Activated CD8-positive, alpha-beta T cell treated with anti-CD3 and anti-CD28 coated beads for 36 hours (primary cell): ENCODE data around the gene NAA50. TPM values are rescaled to one million over a fixed set of nuclear protein-coding genes. Genes with fewer than 3 reads are reported as not detected.

Experiments used
- ATAC-seq: fragments of 200-7000 bp; cut with Tn5 transposase; one replicate; pipeline ENCODE4 v1.10.0; 2021; ENCODE audit warnings: mild to moderate bottlenecking, moderate library complexity
- CTCF ChIA-PET: fragments of 350-600 bp; sonication (Branson Sonifier 250); formaldehyde crosslinking; loops from one replicate; lab custom pipeline; 2021; ENCODE audit warnings: antibody characterized with exemption; lab: Charles Lee
- POLR2A ChIA-PET: fragments of 350-600 bp; sonication (Branson Sonifier 250); formaldehyde crosslinking; loops from one replicate; lab custom pipeline; 2021; ENCODE audit warnings: antibody characterized with exemption; lab: Charles Lee
- DNase-seq: peaks from one replicate; pipeline ENCODE4 v3.0.0-alpha.2; 2020
- H3K27ac Mint-ChIP-seq: one replicate; pipeline ENCODE4 v1.8.0; 2021; ENCODE audit warnings: mild to moderate bottlenecking, mixed read lengths
- H3K27me3 Mint-ChIP-seq: one replicate; pipeline ENCODE4 v1.8.0; 2021; ENCODE audit warnings: mixed read lengths
- H3K36me3 Mint-ChIP-seq: one replicate; pipeline ENCODE4 v1.8.0; 2021; ENCODE audit warnings: low read depth, mixed read lengths
- H3K4me1 Mint-ChIP-seq: one replicate; pipeline ENCODE4 v1.8.0; 2021; ENCODE audit warnings: low read depth, mixed read lengths
- H3K4me3 Mint-ChIP-seq: one replicate; pipeline ENCODE4 v1.8.0; 2021; ENCODE audit warnings: mild to moderate bottlenecking, moderate library complexity, mixed read lengths
- H3K9me3 Mint-ChIP-seq: one replicate; pipeline ENCODE4 v1.8.0; 2021; ENCODE audit warnings: mixed read lengths
- CTCF ChIP-seq: fragments of 200-600 bp; IDR thresholded peaks from one replicate; pipeline ENCODE4 v1.8.0; 2022; ENCODE audit warnings: antibody characterized with exemption, mild to moderate bottlenecking
- intact Hi-C: fragments of 100-400 bp; cut with micrococcal nuclease; formaldehyde crosslinking; loops from one replicate; pipeline ENCODE4 v1.10.0; 2022
- total RNA-seq, 2 experiments: library from RNA; stranded (reverse); gene quantifications; one replicate each; pipeline ENCODE4 v1.2.3, GENCODE V29; 2021

Gene NAA50
- total RNA-seq, 2 experiments from 2014 or later = 117 to 118 TPM

DNA sequence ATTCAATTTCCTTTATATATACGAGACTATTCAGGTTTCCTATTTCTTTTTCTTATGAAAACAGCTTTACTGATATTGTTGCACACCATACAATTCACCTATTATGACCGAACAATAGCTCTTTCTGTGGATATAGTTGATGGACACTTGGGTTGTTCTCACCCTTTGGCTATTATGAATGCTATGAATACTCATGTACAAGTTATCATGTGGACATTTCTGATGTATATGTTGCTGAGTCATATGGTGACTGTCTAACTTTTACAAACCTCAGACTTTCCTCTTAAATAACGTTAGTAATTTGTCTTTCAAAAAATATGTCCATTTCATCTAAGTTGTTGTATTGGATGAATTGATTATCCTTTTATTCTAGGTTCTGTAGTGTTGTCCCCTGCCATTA lies 33.9 kb downstream of the NAA50 start:
- H3K4me1 Mint-ChIP-seq = peaks cover 4% of the 10 kb centered on the region
- ChIA-PET POLR2A (no interaction called here), CTCF (interaction anchor here (1.2 to 1.6 kb wide), 3 partner anchors 24 to 33 kb away, joined by 3 to 4 read pairs (median 4); no protein-coding TSS in a partner anchor)
- H3K27ac Mint-ChIP-seq = no peak overlapping the region
- H3K9me3 Mint-ChIP-seq = no peaks in the 10 kb centered on the region
- TF ChIP-seq CTCF = no peak
- H3K27me3 Mint-ChIP-seq = peaks cover 6% of the 10 kb centered on the region
- DNase-seq (no peak), ATAC-seq (peak; percentile 42)
- no peak overlapping the region for H3K4me3 Mint-ChIP-seq
- peaks cover 3% of the 10 kb centered on the region for H3K36me3 Mint-ChIP-seq
- intact Hi-C loops = no loop called here

GRCh38 chr3:113707835-113708234 lies 38.2 kb downstream of the NAA50 start:
- H3K4me3 Mint-ChIP-seq = no peak overlapping the region
- CTCF ChIA-PET = no interaction called here

DNA sequence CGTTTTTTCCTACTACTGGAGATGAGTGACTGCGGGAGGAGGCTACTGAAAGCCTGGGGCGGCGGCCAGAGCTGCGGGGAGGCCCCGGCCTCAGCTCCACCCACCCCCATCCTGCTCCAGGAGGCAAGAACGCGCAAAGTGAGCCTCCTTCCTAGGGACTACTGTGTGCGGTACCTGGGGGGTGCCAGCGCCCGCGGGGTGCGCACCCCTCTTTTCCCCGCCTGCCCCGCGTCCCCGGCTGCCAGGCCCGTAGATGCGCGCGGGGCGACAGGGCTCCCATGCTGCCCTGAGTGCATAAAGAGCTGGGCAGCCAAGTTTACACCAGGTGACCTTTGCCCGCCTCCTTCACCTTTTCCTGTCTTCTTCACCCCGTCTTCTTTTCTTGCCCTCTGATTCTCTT lies 47.1 kb downstream of the NAA50 start:
- Mint-ChIP-seq H3K4me1 (peaks cover 14% of the 10 kb centered on the region), H3K27ac (peak overlapping the region; percentile 66), H3K9me3 (no peaks in the 10 kb centered on the region), H3K4me3 (no peak overlapping the region), H3K36me3 (peaks cover 1% of the 10 kb centered on the region), H3K27me3 (no peaks in the 10 kb centered on the region)
- DNase-seq = peak; percentile 30
- CTCF ChIA-PET = interaction anchor here (0.9 to 1.8 kb wide), 3 partner anchors 17 to 122 kb away, joined by 3 to 4 read pairs (median 4); no protein-coding TSS in a partner anchor
- POLR2A ChIA-PET = interaction anchor here (0.6 to 1.9 kb wide), 4 partner anchors 18 to 73 kb away, joined by 3 to 5 read pairs (median 4); no protein-coding TSS in a partner anchor
- ATAC-seq = no peak
- intact Hi-C loops = no loop called here
- TF ChIP-seq CTCF = no peak

More at GRCh38 chr3:113707835-113708234, 38.2 kb downstream of the NAA50 start:
- DNase-seq (no peak), ATAC-seq (no peak)
- POLR2A ChIA-PET = interaction anchor here (1.0 kb wide), 1 partner anchor 34 kb away, joined by 4 read pairs; no protein-coding TSS in a partner anchor
- H3K27me3 Mint-ChIP-seq = peaks cover 7% of the 10 kb centered on the region
- TF ChIP-seq CTCF = no peak
- H3K4me1 Mint-ChIP-seq = peaks cover 4% of the 10 kb centered on the region
- H3K36me3 Mint-ChIP-seq = no peaks in the 10 kb centered on the region
- H3K9me3 Mint-ChIP-seq = no peaks in the 10 kb centered on the region
- H3K27ac Mint-ChIP-seq = no peak overlapping the region
- intact Hi-C loops = no loop called here

- ChIA-PET CTCF (interaction anchor here (1.4 to 1.8 kb wide), 3 partner anchors 17 to 121 kb away, joined by 4 to 7 read pairs (median 4); no protein-coding TSS in a partner anchor), POLR2A (interaction anchor here (0.6 to 1.9 kb wide), 4 partner anchors 19 to 726 kb away, joined by 4 to 14 read pairs (median 5); partner anchors contain the start of gene NAA50)
- ATAC-seq (no peak), DNase-seq (no peak)
- no peak for TF ChIP-seq CTCF
- H3K9me3 Mint-ChIP-seq = no peaks in the 10 kb centered on the region
- H3K4me3 Mint-ChIP-seq = no peak overlapping the region
- H3K27ac Mint-ChIP-seq = no peak overlapping the region
- peaks cover 1% of the 10 kb centered on the region for H3K36me3 Mint-ChIP-seq
- intact Hi-C loops = no loop called here
- peaks cover 20% of the 10 kb centered on the region for H3K4me1 Mint-ChIP-seq
- H3K27me3 Mint-ChIP-seq = no peaks in the 10 kb centered on the region
Observed at GRCh38 chr3:113698213-113698742, 47.8 kb downstream of the NAA50 start.

DNA sequence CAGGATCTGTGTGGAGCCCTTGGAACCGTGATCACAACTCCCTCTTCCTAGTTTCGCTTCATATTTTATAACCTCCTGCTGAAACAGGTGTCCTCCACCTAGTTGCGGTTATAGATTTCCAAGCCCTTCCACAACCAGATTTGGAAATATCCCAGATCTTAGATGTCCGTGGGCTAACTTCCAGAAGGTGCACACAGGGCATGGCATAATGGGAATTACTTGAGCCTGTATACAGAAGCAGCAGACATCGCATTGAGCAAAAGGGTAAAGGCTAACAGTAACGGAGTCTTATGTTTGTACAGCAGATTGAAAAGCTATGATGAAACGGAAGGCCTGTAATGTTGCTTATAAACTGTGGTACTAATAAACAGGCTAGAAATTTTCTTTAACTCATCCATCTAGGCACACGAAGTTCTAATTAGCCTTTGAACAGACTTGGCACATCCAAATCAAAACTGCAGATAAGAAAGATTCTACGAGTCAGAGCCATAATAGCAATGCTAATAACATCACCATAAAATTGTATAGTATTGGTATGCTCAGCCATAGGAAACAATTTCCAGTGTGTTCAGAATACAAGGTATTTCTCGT lies 48.5 kb downstream of the NAA50 start:
- intact Hi-C loops = no loop called here
- ATAC-seq = no peak
- Mint-ChIP-seq H3K27ac (no peak overlapping the region), H3K27me3 (no peaks in the 10 kb centered on the region), H3K9me3 (no peaks in the 10 kb centered on the region), H3K4me1 (peaks cover 23% of the 10 kb centered on the region), H3K4me3 (no peak overlapping the region), H3K36me3 (peaks cover 1% of the 10 kb centered on the region)
- POLR2A ChIA-PET = interaction anchor here (1.9 kb wide), 1 partner anchor 48 kb away, joined by 14 read pairs; the partner anchor contains the start of gene NAA50
- no peak for DNase-seq
- CTCF ChIA-PET = interaction anchor here (1.4 to 1.8 kb wide), 3 partner anchors 18 to 120 kb away, joined by 4 to 7 read pairs (median 4); no protein-coding TSS in a partner anchor
- TF ChIP-seq CTCF = no peak
